Activated effector memory CD4-positive, alpha-beta T cell treated with anti-CD3 and anti-CD28 coated beads, Interleukin-2, amount 50 U/mL, for 16 hours (primary cell): ENCODE measurements around the gene SLFN12.
"Not testable (repeated sequence)": the region's sequence is repeated elsewhere in the genome, so short reads cannot be mapped to it uniquely, and the experiment has no call there.

Experiments used
- DNase-seq: peaks from one replicate; pipeline ENCODE4 v3.0.0-alpha.2; 2020

SLFN12 gene

DNA sequence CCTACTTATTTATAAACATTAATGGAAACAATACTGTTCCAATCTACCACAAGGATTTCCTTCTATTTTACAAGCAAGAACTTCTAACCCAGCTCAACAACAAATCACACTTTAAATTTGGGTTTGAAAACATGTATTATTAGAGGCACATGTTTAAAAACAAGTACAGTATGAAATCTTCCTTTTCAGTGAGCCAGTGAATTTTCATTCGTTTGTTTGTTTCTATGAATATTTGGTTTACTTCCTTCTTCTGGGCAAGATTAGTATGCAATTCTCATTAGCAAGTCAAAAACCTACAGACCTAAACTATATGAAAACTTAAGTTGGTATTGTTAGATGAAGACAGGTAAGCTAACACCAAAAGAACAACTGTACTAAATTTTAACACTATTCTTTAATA is 25.7 kb downstream of the SLFN12 start:
- DNase-seq = no peak

DNA sequence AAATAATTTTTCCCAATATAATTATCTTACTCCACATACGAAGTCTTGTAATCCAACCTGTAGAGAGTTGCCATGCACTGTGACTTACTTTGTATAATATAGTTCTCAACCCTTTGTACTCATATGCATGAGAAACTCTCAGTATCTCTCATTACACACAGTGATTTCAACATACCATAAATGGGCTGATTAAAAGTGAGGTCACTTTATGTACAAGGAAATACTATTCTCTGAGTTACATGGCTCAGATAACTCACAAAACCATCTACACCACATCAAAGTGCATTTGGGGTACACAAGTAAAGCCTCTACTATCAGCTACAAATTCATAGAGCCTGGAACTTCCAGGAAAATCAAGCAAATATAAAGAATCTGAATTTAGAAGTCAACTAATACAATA is 27.9 kb downstream of the SLFN12 start:
- no peak for DNase-seq

DNA sequence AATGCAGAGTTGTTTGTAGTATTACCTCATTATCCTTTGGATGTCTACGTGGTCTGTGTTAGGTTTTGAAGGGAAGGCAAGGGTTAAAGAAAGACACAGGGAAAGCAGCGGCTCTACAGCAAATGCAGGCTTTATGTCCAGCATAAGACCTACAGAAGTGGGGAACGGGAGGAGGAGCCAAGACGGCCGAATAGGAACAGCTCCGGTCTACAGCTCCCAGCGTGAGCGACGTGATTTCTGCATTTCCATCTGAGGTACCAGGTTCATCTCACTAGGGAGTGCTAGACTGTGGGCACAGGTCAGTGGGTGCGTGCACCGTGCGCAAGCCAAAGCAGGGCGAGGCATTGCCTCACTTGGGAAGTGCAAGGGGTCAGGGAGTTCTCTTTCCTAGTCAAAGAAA is 38.5 kb downstream of the SLFN12 start:
- not testable (repeated sequence) for DNase-seq

DNA sequence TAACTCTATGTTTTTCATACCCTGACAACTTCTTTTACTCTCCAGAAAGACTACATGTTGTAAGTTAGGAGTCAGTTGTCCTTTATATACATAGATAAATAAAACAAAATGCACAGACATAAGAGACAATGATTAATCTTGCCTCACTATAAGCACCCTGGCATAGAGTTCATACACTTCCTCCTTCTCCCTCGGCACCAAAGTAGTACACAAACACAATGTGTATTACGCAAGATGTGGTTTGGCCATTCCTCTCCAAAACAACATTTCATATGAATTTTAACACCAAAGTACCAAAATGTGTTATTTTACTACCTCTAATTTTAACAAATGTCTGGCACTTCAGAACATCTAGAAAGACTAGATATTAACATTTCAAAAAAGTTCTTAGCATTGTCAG is 41.6 kb downstream of the SLFN12 start:
- DNase-seq = no peak

DNA sequence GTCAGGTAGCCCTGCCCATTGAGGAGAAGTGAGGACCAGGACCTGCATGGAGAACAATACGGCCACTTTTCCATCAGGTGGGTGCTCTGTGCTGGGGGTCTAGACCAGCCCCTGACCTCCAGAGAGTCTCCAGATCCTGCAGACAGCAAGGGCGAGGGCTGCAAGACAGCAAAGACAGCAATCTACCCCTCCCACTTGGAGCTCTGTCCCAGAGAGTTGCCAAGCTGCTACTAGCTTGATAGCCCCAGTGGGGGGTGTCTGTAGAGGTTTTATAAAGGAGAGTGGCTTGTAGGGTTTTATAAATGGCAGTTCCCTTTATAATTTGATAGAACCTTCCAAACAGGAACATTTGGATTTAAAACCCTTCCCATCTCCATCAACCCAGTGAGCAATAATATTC is 42.1 kb downstream of the SLFN12 start:
- DNase-seq = no peak

DNA sequence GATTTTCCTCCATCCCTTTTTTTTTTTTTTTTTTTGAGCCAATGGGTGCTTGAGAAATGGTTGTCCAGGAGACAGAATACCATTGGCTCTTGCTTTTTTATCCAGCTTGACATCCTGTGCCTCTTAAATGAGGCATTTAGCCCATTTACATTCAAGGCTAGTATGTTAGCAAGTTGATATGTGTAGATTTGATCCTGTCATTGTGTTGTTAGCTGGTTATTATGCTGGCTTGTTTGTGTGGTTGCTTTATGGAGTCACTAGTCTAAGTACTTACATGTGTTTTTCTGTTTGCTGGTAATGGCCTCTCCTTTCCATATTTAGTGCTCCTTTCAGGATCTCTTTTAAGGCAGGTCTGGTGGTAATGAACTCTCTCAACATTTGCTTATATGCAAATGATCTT is 44.8 kb downstream of the SLFN12 start:
- DNase-seq = no peak

DNA sequence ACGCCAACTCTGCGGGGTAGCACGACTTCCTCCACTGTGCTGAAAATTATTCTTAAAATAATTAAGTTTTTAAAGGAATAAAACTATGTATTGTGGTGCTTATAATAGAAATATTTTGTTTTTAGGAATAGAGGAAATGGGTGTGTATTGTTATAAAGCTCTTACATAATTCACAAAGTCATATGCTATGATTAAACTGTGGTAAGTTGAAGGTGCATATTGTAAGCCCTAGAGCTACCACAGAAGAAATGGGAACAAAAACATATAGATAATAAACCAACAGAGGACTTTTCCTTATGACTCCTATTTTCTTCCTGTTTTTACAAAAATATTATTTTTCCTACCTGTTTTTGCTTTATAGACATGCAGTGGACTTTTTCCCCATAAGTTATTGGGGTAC is 54.6 kb downstream of the SLFN12 start:
- DNase-seq = no peak

DNA sequence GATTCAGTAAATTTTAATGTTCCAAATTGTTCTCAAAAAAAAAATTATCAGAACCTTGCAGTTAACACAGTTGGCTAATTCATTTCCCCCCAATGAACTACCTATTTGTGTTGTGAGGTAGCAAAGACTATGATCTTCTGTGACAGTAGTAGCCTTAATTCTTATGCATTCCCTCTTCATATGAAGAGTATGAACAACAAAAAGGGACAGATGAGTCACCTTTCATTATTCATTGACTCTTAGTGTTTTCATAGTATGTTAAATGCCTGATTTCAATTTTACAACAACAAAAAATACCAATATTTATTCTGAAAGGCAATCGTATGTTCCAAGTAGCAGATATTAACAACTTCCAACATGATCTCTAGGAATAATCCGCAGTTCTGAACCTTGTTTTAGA is 55.2 kb downstream of the SLFN12 start:
- DNase-seq = no peak

DNA sequence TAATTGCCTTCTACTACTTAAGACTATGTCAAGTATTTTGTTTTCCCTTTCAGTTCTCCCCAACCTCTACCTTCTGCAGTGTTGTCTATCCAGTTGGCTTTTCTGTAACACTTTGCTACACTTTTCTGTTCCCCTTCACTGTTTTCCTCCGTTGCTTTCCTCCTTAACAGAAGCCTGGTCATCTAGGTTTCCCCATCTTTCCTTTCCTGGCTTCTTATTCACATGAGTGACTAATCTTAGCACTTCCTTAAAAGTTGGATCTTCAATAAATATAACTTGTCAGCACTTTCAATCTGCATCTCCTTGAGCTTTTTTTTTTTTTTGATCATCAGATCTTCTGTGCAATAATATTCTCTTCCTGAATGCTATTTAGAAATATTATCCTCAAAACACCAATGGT is 56.1 kb downstream of the SLFN12 start:
- DNase-seq = no peak

DNA sequence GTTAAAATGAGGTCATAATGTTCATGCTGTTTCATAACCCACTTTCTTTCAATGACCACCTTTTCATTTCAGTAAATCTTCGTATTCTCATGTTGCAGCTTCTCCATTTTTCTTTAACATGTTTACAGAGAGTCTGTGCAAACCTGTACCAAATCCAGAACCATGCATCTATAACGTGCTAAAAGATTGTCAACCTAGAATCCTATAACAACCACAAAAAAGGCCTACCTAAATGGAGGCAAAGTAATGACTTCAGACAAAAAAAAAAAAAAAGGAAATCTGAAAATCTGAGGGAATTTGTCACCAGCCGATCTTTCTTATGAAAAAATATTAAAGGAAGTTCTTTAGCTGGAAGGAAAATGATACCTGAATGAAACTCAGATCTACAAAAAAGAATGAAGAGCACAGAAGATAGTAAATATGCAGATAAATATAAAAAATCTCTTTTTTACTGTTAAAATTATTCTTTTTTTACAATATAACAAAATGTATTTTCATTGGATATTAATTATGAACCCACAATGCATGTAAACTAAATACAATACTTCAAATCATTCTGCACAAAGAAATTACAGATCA is 57.4 kb downstream of the SLFN12 start:
- DNase-seq = no peak

DNA sequence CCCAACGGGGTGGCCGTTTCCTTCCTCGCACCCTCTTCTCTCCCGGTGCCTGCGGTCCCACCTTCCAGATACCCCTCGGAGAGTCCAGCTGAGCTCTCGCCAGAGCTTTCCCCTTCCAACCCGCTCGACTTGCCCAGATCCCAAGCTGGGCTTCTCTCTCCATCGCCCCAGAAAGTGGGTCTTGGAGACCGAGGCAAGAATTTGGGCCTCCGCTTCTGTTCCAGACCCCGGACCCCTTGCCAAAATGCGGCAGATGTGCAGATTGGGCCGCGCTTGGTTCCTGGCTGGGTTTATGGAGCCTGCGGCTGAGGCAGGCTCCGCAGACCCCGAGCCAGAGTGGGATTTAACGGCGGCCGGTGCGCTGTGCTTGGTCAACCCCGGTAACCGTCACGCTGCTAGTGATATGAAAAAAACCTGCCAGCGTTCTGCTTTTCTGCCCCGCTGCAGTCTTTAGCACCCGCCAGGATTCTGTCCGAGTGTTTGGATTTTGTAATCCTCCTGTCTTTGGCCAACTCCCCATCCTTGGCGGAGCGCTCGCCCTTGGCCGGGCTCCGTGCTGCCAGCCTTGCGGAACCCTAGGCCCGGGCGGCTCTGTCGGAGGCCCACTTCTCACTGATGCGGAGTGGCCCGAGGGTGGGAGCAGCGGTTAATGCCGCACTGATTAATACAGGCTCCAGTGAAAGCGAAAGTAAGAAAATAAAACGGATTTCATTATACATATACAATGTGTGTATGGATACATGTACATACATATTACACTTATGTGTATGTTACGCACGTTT is 58.1 kb downstream of the SLFN12 start:
- peak; percentile 83 for DNase-seq

DNA sequence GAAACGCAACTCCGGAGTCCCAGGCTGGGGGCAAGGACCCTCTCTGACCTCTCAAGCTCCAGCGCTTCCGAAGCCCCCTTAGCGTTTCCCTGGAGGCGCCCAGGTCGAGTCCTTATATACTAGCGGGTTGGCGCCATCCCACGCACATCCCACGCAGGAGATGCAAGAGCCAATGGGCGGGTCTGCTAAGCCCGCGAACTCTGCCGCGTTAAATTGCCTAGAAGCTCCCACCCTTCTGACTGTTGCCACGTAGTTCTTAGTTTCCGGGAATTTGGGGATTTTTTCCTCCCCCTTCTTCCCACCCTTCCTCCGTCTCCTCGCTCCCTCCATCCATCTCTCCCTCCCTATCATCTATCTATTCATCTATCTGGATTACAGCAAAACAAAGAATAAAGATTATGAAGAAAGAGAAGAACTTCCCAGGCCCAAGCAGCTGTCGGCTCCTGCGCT is 58.7 kb downstream of the SLFN12 start, which contains the start of gene SLFN11:
TSS of gene SLFN11 (minus strand) at position 88 of the 450 bp plus-strand sequence. CDS start 9,814 bp downstream, outside the sequence.
- peak; percentile 95 for DNase-seq

DNA sequence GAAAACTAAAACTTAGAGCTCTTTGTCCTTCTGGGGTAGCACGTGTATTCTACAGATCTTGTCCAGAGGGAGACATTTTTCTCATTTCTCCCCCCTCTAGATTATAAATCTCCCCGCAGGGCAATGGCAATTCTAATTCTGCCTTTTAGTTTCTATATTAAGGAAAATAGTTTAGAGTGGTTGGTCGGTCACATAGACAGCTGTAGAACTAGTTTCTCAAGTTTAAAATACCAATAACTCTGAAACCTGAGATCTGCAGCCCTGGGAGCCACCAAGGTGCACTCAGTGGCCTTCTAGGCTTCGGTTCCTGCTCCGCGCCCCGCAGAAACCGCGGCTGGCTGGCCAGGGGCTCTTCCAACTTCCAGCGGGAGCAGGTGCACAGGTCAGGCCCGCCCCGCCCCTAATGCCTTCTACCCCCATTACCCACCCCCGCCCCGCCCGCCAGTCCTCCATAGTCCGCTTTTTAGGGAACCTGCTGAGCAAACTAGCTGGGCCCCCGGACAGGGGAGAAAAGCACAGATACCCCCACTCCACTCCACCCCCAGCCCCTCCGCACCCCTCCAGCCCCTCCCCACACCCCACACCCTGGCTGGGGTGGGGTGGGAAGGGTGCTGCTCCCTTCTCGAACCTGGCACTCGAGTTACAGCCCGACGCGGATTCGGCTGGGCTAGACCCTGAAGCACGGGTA is 59.3 kb downstream of the SLFN12 start:
- DNase-seq = peak; percentile 74

DNA sequence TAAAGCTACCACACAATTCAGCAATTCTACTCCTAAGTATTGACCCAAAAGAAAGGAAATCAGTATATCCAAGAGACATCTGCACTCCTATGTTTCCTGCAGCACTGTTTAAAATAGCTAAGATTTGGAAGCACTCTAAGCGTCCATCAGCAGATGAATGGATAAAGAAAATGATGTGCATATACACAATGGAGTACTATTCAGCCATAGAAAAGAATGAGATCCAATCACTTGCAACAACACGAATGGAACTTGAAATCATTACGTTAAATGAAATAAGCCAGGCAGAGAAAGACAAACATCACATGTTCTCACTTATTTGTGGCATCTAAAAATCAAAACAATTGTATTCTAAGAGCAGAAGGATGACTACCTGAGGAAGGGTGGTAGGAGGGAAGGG is 60.4 kb downstream of the SLFN12 start:
- no peak for DNase-seq

DNA sequence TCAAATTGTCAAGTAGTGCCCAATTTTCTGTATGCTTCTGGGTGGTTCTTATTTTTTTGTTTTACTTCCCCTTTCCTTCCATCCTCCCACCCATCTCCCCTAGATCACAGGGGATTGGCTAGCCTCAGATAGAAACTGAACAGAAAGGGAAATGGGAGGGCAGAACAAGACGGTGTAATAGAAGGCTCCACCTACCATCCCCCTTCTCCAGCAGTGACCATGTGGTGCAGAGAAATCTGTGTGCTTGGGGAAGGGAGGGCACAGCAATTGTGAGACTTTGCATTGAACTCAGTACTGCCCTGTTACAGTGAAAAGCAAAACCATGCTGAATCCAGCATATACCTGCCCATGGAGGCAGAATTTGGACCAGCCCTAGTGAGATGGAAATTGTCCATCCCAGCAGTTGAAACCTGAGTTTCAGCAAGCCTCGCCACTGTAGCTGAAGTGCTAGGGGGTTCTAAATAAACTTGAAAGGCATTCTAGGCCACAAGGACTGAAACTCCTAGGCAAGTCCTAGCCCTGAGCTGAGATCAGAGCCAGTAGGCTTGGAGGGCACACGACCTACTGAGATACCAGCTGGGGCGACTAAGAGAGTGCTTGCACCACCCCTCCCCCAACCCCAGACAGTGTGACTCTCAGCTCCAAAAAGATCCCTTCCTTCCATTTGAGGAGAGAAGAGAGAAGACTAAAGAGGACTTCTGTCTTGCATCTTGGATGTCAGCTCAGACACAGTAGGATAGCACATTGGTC is 64.0 kb downstream of the SLFN12 start:
- no peak for DNase-seq

DNA sequence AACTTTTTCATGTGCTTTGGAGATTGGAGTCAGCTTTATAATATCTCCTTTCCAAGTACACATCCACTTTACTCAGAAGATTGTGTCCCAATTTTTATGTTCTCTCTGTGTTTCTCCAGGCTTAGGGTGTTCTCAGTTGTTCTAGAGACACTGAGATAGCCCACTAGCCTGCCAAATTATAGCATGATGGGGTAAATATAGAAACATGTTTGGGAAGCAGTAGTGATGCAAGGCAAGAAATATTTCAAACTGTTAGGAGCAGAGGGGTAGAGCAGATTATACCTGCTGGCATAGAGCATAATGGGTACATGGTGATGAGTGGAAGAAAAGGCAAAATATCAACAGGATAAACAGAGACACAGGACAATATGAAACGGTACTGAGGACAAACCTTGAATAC is 71.3 kb downstream of the SLFN12 start:
- no peak for DNase-seq
